K562 (cell line): ENCODE results near the gene ACTR1B.

Source experiments
- ARNT ChIP-seq, 2 experiments: fragments of 450-650 bp; IDR thresholded peaks; 2 replicates each; pipeline ENCODE4 v1.6.1; 2016; ENCODE audit warnings: mild to moderate bottlenecking in 1 of 2
- ZNF316 ChIP-seq: fragments of 450-650 bp; IDR thresholded peaks from 2 replicates; pipeline ENCODE4 v1.6.1; 2016
- TF ChIP-seq, protein P1 (sequence below): sonication (generic); formaldehyde crosslinking; IDR thresholded peaks from 2 replicates; pipeline ENCODE4 v1.8.0; 2022; ENCODE audit warnings: mild to moderate bottlenecking, missing genetic modification reagents

DNA sequence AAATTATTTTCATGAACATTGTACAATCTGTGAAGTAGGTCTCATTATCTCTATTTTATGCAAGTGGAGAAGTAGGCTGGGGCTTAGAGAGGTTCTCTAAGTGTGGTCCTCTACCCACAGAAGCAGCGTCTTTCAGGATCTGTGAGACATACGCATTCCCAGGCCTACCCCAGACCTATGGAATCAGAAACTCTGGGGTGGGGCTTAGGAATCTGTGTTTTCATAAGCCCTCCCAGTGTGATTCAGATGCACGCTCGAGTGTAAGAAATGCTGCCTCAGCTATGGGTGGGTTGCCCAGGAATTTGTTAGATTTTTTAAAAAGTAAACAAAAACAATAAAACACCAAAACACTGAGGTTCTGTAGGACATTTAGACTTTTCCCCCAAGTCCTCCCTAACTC lies 34.7 kb upstream of the ACTR1B start:
- TF ChIP-seq ZNF316 (no peak), ARNT (IDR thresholded peaks at IDR 0.05) (no peak)
- TF ChIP-seq, protein P1, sequence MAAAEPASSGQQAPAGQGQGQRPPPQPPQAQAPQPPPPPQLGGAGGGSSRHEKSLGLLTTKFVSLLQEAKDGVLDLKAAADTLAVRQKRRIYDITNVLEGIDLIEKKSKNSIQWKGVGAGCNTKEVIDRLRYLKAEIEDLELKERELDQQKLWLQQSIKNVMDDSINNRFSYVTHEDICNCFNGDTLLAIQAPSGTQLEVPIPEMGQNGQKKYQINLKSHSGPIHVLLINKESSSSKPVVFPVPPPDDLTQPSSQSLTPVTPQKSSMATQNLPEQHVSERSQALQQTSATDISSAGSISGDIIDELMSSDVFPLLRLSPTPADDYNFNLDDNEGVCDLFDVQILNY (CRISPR knock-in tag) = no peak
